ENCODE results near the gene POLE. TPM values are rescaled to one million over a fixed set of nuclear protein-coding genes. Genes with fewer than 3 reads are reported as not detected.

The POLE gene
- total and polyA plus RNA-seq, 4 donors: 7.6 to 39.2 (median 19.7) TPM

GRCh38 chr12:132581348-132582057 is 105.6 kb downstream of the POLE start:
- 84% methylated on average over 17 of the region's 17 CpGs for WGBS
- Histone ChIP-seq H3K27me3 (ENCODE audit: control insufficient read depth in 4 of 4, insufficient read depth in 4 of 4, low read length in 3 of 4) (no peaks in the 10 kb centered on the region), H3K9ac (ENCODE audit: low read depth in 1 of 2, low read length in 2 of 2) (no peak overlapping the region), H3K36me3 (ENCODE audit: control insufficient read depth in 4 of 4, insufficient read depth in 3 of 4, low read depth in 1 of 4, low read length in 3 of 4) (peaks cover 4 to 40% (median 8%) of the 10 kb centered on the region in 4 donors), H3K9me3 (ENCODE audit: control insufficient read depth in 4 of 4, low read length in 3 of 4) (no peaks in the 10 kb centered on the region), H3K4me1 (ENCODE audit: control insufficient read depth in 4 of 4, insufficient read depth in 4 of 4, low read length in 3 of 4) (no peaks in the 10 kb centered on the region), H3K27ac (ENCODE audit: low read depth in 1 of 2, low read length in 2 of 2) (no peak overlapping the region), H3K4me3 (ENCODE audit: low read depth in 1 of 3, low read length in 3 of 3) (no peak overlapping the region)
- no peak for DNase-seq (ENCODE audit: low spot score)
- no peak for TF ChIP-seq HNF4G (IDR thresholded peaks at IDR 0.05)
- no peak for TF ChIP-seq HNF4A (conservative IDR thresholded peaks at IDR 0.05)
- TF ChIP-seq ATF3 (IDR thresholded peaks at IDR 0.05): no peak
- no peak for TF ChIP-seq CTCF (IDR thresholded peaks at IDR 0.05; ENCODE audit: low read depth, low read length, missing input control)
- TF ChIP-seq SP1 (IDR thresholded peaks at IDR 0.05): no peak
- TF ChIP-seq RAD21 (IDR thresholded peaks at IDR 0.05): no peak
- TF ChIP-seq FOXA2 (IDR thresholded peaks at IDR 0.05): no peak
- TF ChIP-seq GABPA (IDR thresholded peaks at IDR 0.05 in 1 of 2, conservative IDR thresholded peaks at IDR 0.05 in 1 of 2): no peak
- no peak for TF ChIP-seq TAF1 (conservative IDR thresholded peaks at IDR 0.05)
- TF ChIP-seq ZBTB33 (IDR thresholded peaks at IDR 0.05): no peak
- no peak for TF ChIP-seq EGR1 (IDR thresholded peaks at IDR 0.05; ENCODE audit: low read depth in 2 of 2)
- no peak for TF ChIP-seq FOXA1 (IDR thresholded peaks at IDR 0.05)
- no peak for TF ChIP-seq YY1 (IDR thresholded peaks at IDR 0.05)
- no peak for TF ChIP-seq RXRA (IDR thresholded peaks at IDR 0.05)
- TF ChIP-seq MAX (IDR thresholded peaks at IDR 0.05): no peak
- TF ChIP-seq JUND (IDR thresholded peaks at IDR 0.05): no peak
- no peak for TF ChIP-seq REST (IDR thresholded peaks at IDR 0.05)
